ENCODE results near the gene PCDH19.

- no peak for TF ChIP-seq CTCF (IDR thresholded peaks at IDR 0.05)
- no peak for TF ChIP-seq ZFX (IDR thresholded peaks at IDR 0.05; ENCODE audit: borderline replicate concordance)
Observed at GRCh38 chrX:100355680-100356079, 54.4 kb downstream of the PCDH19 start.

Data from 22Rv1 (cell line).